BLaER1 treated with 17β-estradiol and CSF1 and Interleukin-3, amounts not matched to agents 10 nM and 100 nM (cell line): ENCODE data around the gene CISTR.

Source experiments
- H3K27ac ChIP-seq, 11 experiments: shearing (Covaris generic); formaldehyde crosslinking; 2 replicates each; pipeline ENCODE4 v1.8.1; 2022
- H3K27me3 ChIP-seq, 11 experiments: shearing (Covaris generic); formaldehyde crosslinking; 2 replicates each; pipeline ENCODE4 v1.8.1; 2022
- H3K36me3 ChIP-seq, 11 experiments: shearing (Covaris generic); formaldehyde crosslinking; 2 replicates each; pipeline ENCODE4 v1.8.1; 2022
- H3K4me1 ChIP-seq, 10 experiments: shearing (Covaris generic); formaldehyde crosslinking; 2 replicates each; pipeline ENCODE4 v1.8.1; 2022
- H3K4me2 ChIP-seq, 11 experiments: shearing (Covaris generic); formaldehyde crosslinking; 2 replicates each; pipeline ENCODE4 v1.8.1; 2022
- H3K4me3 ChIP-seq, 10 experiments: shearing (Covaris generic); formaldehyde crosslinking; 2 replicates each; pipeline ENCODE4 v1.8.1; 2022
- H3K9ac ChIP-seq, 11 experiments: shearing (Covaris generic); formaldehyde crosslinking; 2 replicates each; pipeline ENCODE4 v1.8.1; 2022
- H3K9me3 ChIP-seq, 11 experiments: shearing (Covaris generic); formaldehyde crosslinking; replicated peaks in 1 of 11; 2 replicates each; pipeline ENCODE4 v1.8.1; 2022
- H4K20me1 ChIP-seq, 11 experiments: shearing (Covaris generic); formaldehyde crosslinking; 2 replicates each; pipeline ENCODE4 v1.8.1; 2022
- Cebpa-rat ChIP-seq, 11 experiments: shearing (Covaris generic); IDR thresholded peaks; 2 replicates each; pipeline ENCODE4 v1.8.1; 2022

Gene CISTR

GRCh38 chr12:53709671-53710070 is 42.1 kb downstream of the CISTR start:
- Histone ChIP-seq H3K4me1 (no peaks in the 10 kb centered on the region), H3K27ac (no peak overlapping the region), H3K4me2 (no peak overlapping the region), H3K9me3 (no peaks in the 10 kb centered on the region), H3K9ac (no peak overlapping the region), H3K27me3 (peaks cover 0 to 1% (median 0%) of the 10 kb centered on the region in 11 experiments; a peak in 5 of 22 replicates), H3K36me3 (peaks cover 4 to 34% (median 23%) of the 10 kb centered on the region in 11 experiments; a peak in 16 of 22 replicates), H3K4me3 (no peak overlapping the region), H4K20me1 (peaks cover 0 to 20% (median 0%) of the 10 kb centered on the region in 11 experiments; a peak in 4 of 22 replicates)
- no peak for TF ChIP-seq Cebpa-rat (IDR thresholded peaks at IDR 0.05)

DNA sequence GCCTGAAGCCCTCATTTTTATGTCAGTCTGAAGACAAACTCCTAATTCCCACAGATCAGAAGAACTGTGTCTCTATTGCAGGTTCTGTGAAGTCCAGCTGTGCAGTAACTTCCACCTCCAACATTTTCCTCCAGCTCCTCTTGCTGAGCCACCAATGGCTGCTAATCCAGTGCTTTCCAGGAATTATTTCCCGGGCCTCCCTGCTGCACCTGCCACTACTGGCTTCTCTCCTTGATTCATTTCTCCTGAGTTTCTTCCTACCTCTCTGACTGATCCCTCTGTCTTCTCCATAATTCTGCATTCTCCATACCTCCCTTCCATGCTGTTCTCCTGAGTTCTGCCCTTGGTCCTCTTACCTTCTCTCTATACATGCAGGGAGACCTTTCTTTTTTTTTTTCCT is 45.7 kb downstream of the CISTR start:
- Histone ChIP-seq H3K4me2 (no peak overlapping the region), H3K36me3 (no peaks in the 10 kb centered on the region; a peak in 1 of 22 replicates), H4K20me1 (peaks cover 0 to 11% (median 0%) of the 10 kb centered on the region in 11 experiments; a peak in 3 of 22 replicates), H3K9ac (no peak overlapping the region), H3K4me3 (no peak overlapping the region), H3K9me3 (no peaks in the 10 kb centered on the region), H3K27me3 (peaks cover 4 to 36% (median 30%) of the 10 kb centered on the region in 11 experiments; a peak in 20 of 22 replicates), H3K4me1 (no peaks in the 10 kb centered on the region), H3K27ac (no peak overlapping the region)
- no peak for TF ChIP-seq Cebpa-rat (IDR thresholded peaks at IDR 0.05)

DNA sequence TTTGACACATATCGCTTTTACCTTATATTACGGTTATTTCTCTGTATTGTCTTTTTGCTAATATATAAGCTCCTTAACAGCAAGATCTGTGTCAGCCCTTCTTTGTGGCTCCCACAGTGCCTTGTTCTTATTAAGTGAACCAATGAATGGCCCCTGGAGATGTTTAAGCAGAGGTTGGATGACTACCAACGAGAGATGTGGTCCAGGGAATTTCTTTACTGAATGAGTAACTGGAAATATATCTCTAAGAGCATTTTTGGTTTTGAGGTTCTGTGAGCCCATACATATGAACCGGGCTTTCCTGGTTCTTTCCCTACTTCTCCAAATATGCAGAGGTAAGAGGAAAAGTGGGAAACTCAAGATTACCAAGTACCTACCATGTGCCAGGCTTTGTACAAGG is 48.0 kb downstream of the CISTR start:
- Histone ChIP-seq H3K4me1 (no peaks in the 10 kb centered on the region), H3K9me3 (no peaks in the 10 kb centered on the region), H3K9ac (no peak overlapping the region), H4K20me1 (peaks cover 0 to 9% (median 0%) of the 10 kb centered on the region in 11 experiments; a peak in 5 of 22 replicates), H3K4me3 (no peak overlapping the region), H3K27ac (no peak overlapping the region), H3K36me3 (no peaks in the 10 kb centered on the region), H3K27me3 (peaks cover 27 to 59% (median 53%) of the 10 kb centered on the region in 11 experiments), H3K4me2 (no peak overlapping the region)
- TF ChIP-seq Cebpa-rat (IDR thresholded peaks at IDR 0.05): no peak

- H3K4me1 ChIP-seq: no peaks in the 10 kb centered on the region; a peak in 1 of 20 replicates
- no peak overlapping the region for H3K9ac ChIP-seq
- no peaks in the 10 kb centered on the region for H3K36me3 ChIP-seq
- TF ChIP-seq Cebpa-rat (IDR thresholded peaks at IDR 0.05): no peak
- H3K9me3 ChIP-seq: peaks cover 0 to 4% (median 0%) of the 10 kb centered on the region in 11 experiments; a peak in 3 of 22 replicates
- H3K4me3 ChIP-seq: no peak overlapping the region
- H3K27ac ChIP-seq: no peak overlapping the region
- H3K27me3 ChIP-seq: peaks cover 48 to 80% (median 74%) of the 10 kb centered on the region in 11 experiments
- H3K4me2 ChIP-seq: no peak overlapping the region
- peaks cover 0 to 15% (median 0%) of the 10 kb centered on the region in 11 experiments; a peak in 6 of 22 replicates for H4K20me1 ChIP-seq
Observed at GRCh38 chr12:53701518-53702264, 50.1 kb downstream of the CISTR start.

- peaks cover 0 to 22% (median 0%) of the 10 kb centered on the region in 11 experiments; a peak in 6 of 22 replicates for H4K20me1 ChIP-seq
- no peak overlapping the region for H3K4me2 ChIP-seq
- H3K9ac ChIP-seq: no peak overlapping the region
- TF ChIP-seq Cebpa-rat (IDR thresholded peaks at IDR 0.05): no peak
- peaks cover 0 to 9% (median 0%) of the 10 kb centered on the region in 11 experiments; a peak in 3 of 22 replicates for H3K9me3 ChIP-seq
- no peak overlapping the region for H3K27ac ChIP-seq
- H3K36me3 ChIP-seq: no peaks in the 10 kb centered on the region
- H3K4me3 ChIP-seq: no peak overlapping the region
- peaks cover 59 to 91% (median 85%) of the 10 kb centered on the region in 11 experiments for H3K27me3 ChIP-seq
- H3K4me1 ChIP-seq: peaks cover 0 to 6% (median 0%) of the 10 kb centered on the region in 10 experiments; a peak in 3 of 20 replicates
Observed at GRCh38 chr12:53700567-53700966, 51.2 kb downstream of the CISTR start.

DNA sequence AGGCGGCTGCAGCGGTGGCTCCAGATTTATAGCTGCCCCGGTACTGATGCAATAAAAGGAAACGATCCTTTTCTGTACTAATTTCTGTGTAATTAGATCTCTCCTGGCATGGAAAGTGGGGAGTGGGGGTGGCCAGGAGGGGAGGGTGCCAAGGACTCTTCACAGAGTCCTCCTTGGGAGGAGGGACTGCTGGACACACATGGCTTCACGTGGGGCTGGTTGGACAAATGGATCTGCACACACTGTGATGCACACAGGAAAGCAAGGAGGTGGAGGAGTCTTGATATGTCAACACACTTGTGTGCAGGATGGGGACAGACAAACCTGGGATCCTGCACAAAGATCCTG is 52.1 kb downstream of the CISTR start:
- H3K4me2 ChIP-seq: no peak overlapping the region
- no peak overlapping the region for H3K9ac ChIP-seq
- H3K4me3 ChIP-seq: no peak overlapping the region
- peaks cover 0 to 9% (median 0%) of the 10 kb centered on the region in 11 experiments; a peak in 3 of 22 replicates for H3K9me3 ChIP-seq
- H3K27ac ChIP-seq: no peak overlapping the region
- H4K20me1 ChIP-seq: peaks cover 0 to 30% (median 0%) of the 10 kb centered on the region in 11 experiments; a peak in 8 of 22 replicates
- H3K27me3 ChIP-seq: peaks cover 68 to 99% (median 93%) of the 10 kb centered on the region in 11 experiments
- no peaks in the 10 kb centered on the region for H3K36me3 ChIP-seq
- H3K4me1 ChIP-seq: peaks cover 0 to 12% (median 7%) of the 10 kb centered on the region in 10 experiments; a peak in 12 of 20 replicates
- TF ChIP-seq Cebpa-rat (IDR thresholded peaks at IDR 0.05): no peak

DNA sequence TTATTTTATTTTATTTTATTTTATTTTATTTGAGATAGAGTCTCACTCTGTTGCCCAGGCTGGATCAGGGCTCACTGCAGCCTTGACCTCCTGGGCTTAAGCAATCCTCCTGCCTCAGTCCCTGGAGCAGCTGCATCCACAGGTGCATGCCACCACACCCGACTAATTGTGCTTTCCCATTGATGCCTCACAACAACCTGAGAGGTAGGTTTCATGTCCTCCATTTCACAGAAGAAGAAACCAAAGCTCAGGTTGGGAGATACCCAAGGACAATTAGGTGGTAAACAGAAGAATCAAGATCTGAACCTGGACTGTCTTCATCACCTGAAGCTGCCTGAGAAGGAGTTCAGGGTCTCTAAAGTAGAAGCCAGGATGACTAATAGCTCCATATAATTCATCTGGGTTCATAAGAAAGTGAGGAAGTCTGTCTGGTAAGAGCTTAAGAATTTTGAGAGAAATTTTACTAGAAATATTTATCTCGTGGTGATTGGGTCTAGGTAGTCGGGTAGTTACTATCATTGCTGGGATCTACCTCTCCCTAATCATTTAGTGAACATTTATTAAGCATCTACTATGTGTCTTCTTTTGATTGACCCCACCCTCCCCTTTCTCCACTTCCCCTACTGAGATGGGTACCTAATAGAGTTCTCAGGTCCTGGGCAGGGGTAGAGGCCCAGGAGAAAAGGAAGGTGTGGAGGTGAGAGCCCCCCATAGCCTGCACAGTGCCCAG is 52.7 kb downstream of the CISTR start:
- Histone ChIP-seq H3K9ac (no peak overlapping the region), H3K9me3 (peaks cover 0 to 9% (median 0%) of the 10 kb centered on the region in 11 experiments; a peak in 3 of 22 replicates), H3K4me3 (no peak overlapping the region), H3K27ac (no peak overlapping the region), H3K4me2 (no peak overlapping the region), H3K4me1 (peaks cover 0 to 12% (median 7%) of the 10 kb centered on the region in 10 experiments; a peak in 12 of 20 replicates), H3K36me3 (no peaks in the 10 kb centered on the region), H4K20me1 (peaks cover 0 to 31% (median 0%) of the 10 kb centered on the region in 11 experiments; a peak in 8 of 22 replicates), H3K27me3 (peaks cover 74 to 100% (median 95%) of the 10 kb centered on the region in 11 experiments)
- no peak for TF ChIP-seq Cebpa-rat (IDR thresholded peaks at IDR 0.05)

DNA sequence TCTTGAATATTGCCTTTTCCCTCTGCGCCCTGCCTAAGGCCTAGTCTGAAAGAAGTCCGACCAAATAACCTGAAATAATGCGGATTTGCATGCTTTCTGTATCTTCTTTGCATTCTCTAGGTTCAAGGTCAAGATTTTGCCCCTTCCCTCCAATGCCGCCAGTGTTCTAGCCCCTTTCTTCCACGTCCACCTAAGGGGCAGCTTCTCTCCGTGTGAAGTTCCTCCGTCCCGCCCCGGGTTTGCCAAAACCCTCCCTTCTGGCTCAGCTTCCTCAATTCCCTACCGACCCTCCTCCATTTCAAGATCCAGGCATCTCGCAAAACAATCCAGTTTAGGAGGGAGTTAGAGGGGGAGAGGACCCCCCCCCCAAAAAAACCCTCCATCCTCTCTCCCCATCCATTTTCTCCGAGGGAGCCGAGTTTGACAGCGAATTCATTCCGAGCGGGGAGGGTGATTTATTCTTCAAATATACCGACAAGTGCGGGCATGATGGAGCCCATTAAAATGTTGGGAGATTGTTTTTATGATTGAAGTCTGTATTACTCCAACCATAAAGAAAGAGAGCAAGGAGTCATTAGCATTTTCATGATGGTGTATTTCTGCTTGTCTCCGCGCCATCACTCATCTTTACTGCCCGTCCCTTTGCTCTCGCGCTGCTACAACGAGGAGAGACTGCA is 55.0 kb downstream of the CISTR start:
- Histone ChIP-seq H4K20me1 (peaks cover 0 to 31% (median 0%) of the 10 kb centered on the region in 11 experiments; a peak in 7 of 22 replicates), H3K36me3 (no peaks in the 10 kb centered on the region), H3K9ac (no peak overlapping the region), H3K4me2 (peak overlapping the region in 2 of 11 experiments; percentile 0 to 21; a peak in 2 of 22 replicates), H3K4me1 (peaks cover 0 to 12% (median 7%) of the 10 kb centered on the region in 10 experiments; a peak in 12 of 20 replicates), H3K9me3 (peaks cover 0 to 16% (median 8%) of the 10 kb centered on the region in 11 experiments; a peak in 12 of 22 replicates), H3K27ac (no peak overlapping the region), H3K4me3 (no peak overlapping the region), H3K27me3 (peaks cover 96 to 100% (median 99%) of the 10 kb centered on the region in 11 experiments)
- no peak for TF ChIP-seq Cebpa-rat (IDR thresholded peaks at IDR 0.05)
